Measurements from ENCODE around the gene ZXDB.
"Not testable (repeated sequence)": the region's sequence is repeated elsewhere in the genome, so short reads cannot be mapped to it uniquely, and the experiment has no call there.

The ZXDB gene

DNA sequence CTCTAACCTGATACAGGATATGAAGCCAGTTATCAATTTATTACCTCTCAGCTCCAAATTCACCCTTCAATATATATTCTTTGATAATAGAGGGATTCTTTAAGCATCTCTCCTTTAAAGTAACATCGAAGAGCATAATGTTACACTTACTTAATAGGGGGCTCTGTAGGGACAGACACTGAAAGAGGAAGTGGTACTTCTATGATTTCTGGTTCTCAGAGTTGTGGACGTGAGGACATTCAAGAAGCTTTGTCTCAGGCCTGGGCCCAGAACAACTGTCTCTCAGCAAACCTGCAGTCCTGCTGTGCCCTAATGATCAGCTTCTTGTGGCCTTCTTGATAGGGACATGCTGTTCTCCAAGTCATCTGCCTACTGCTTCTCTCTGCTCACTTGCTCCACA is 4.2 kb upstream of the ZXDB start:
- DNase-seq (ENCODE audit: low read depth), result no peak
- TF ChIP-seq, protein P1, sequence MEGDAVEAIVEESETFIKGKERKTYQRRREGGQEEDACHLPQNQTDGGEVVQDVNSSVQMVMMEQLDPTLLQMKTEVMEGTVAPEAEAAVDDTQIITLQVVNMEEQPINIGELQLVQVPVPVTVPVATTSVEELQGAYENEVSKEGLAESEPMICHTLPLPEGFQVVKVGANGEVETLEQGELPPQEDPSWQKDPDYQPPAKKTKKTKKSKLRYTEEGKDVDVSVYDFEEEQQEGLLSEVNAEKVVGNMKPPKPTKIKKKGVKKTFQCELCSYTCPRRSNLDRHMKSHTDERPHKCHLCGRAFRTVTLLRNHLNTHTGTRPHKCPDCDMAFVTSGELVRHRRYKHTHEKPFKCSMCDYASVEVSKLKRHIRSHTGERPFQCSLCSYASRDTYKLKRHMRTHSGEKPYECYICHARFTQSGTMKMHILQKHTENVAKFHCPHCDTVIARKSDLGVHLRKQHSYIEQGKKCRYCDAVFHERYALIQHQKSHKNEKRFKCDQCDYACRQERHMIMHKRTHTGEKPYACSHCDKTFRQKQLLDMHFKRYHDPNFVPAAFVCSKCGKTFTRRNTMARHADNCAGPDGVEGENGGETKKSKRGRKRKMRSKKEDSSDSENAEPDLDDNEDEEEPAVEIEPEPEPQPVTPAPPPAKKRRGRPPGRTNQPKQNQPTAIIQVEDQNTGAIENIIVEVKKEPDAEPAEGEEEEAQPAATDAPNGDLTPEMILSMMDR (conservative IDR thresholded peaks at IDR 0.05; ENCODE audit: low read depth, low read length), result no peak
- H3K4me3 ChIP-seq (ENCODE audit: low read length), result no peak overlapping the region

DNA sequence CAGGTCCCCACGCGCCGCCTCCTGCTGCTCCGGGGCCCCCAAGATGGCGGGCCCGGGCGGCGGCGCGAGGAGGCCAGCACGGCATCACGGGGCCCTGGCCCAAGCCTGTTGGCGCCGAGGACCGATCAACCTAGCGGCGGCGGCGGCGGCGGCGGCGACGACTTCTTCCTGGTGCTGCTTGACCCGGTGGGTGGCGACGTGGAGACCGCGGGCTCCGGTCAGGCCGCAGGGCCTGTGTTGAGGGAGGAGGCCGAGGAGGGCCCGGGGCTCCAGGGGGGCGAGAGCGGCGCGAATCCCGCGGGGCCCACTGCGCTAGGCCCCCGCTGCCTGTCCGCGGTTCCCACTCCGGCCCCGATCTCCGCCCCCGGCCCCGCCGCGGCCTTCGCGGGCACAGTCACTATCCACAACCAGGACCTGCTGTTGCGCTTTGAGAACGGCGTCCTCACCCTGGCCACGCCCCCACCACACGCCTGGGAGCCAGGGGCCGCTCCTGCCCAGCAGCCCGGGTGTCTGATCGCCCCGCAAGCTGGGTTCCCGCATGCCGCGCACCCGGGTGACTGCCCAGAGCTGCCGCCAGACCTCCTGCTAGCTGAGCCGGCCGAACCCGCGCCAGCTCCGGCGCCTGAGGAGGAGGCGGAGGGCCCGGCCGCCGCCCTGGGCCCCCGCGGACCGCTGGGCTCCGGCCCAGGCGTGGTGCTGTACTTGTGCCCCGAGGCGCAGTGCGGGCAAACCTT is 516 bp downstream of the ZXDB start:
- DNase-seq (ENCODE audit: low read depth), result not testable (repeated sequence)
- H3K4me3 ChIP-seq (ENCODE audit: low read length), result peak overlapping the region; percentile 29

DNA sequence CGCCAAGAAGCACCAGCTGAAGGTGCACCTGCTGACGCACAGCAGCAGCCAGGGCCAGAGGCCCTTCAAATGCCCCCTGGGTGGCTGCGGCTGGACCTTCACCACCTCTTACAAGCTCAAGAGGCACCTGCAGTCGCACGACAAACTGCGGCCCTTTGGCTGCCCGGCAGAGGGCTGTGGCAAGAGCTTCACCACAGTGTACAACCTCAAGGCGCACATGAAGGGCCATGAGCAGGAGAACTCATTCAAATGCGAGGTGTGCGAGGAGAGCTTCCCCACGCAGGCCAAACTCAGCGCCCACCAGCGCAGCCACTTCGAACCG is 1.0 kb downstream of the ZXDB start:
- DNase-seq (ENCODE audit: low read depth), result not testable (repeated sequence)
- H3K4me3 ChIP-seq (ENCODE audit: low read length), result peak overlapping the region; percentile 29
- TF ChIP-seq, protein P1 (conservative IDR thresholded peaks at IDR 0.05; ENCODE audit: low read depth, low read length), result peak; percentile 21

GRCh38 chrX:57595381-57595811 is 3.6 kb downstream of the ZXDB start:
- TF ChIP-seq, protein P1 (conservative IDR thresholded peaks at IDR 0.05; ENCODE audit: low read depth, low read length), result no peak
- no peak overlapping the region for H3K4me3 ChIP-seq (ENCODE audit: low read length)
- peak; percentile 28 for DNase-seq (ENCODE audit: low read depth)

DNA sequence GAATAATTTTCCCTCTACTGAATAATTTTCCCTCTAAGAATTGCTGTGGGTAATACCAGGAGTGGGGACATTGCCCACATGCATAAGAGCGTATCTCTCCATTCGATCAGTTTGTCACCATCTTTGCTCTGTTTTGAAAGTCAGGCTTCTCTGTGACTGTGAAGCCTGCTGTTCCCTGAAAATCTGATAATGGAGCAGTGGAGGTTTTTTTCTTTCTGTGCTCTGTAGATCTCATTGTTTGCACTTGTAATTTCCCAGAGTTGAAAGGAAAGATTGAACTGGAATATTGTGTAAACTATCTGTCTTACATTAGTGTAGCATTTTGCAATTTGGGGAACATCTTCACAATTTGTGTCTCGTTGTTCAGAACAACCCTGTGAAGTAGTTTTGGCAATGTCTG is 4.3 kb downstream of the ZXDB start:
- TF ChIP-seq, protein P1 (conservative IDR thresholded peaks at IDR 0.05; ENCODE audit: low read depth, low read length), result no peak
- no peak for DNase-seq (ENCODE audit: low read depth)
- H3K4me3 ChIP-seq (ENCODE audit: low read length), result no peak overlapping the region

DNA sequence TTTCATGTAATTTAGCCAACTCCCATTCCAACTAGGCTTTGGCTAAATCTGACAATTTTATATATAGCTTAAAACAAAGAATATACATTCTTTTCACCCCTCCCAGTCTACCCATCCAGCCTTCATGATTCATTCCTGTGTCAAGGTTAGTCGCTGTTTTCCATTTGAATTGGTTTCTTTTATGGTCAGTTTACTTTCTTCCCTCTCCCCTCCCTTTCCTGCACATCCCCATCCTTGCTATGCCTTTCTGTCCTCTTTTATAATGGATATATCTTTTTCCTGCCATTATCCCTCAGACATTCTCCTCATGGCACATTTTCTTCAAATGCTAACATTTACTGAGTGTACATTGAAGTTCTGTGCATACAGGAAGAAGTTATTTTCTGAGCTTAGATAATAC is 4.7 kb downstream of the ZXDB start:
- H3K4me3 ChIP-seq (ENCODE audit: low read length), result no peak overlapping the region
- no peak for DNase-seq (ENCODE audit: low read depth)
- TF ChIP-seq, protein P1 (conservative IDR thresholded peaks at IDR 0.05; ENCODE audit: low read depth, low read length), result no peak

- TF ChIP-seq, protein P1 (conservative IDR thresholded peaks at IDR 0.05; ENCODE audit: low read depth, low read length), result no peak
- no peak for DNase-seq (ENCODE audit: low read depth)
- peak overlapping the region; percentile 9 for H3K4me3 ChIP-seq (ENCODE audit: low read length)
Observed at GRCh38 chrX:57607295-57608187, 15.7 kb downstream of the ZXDB start.

GRCh38 chrX:57613351-57613750 is 21.5 kb downstream of the ZXDB start:
- H3K4me3 ChIP-seq (ENCODE audit: low read length); DNase-seq (ENCODE audit: low read depth): not testable (repeated sequence)

DNA sequence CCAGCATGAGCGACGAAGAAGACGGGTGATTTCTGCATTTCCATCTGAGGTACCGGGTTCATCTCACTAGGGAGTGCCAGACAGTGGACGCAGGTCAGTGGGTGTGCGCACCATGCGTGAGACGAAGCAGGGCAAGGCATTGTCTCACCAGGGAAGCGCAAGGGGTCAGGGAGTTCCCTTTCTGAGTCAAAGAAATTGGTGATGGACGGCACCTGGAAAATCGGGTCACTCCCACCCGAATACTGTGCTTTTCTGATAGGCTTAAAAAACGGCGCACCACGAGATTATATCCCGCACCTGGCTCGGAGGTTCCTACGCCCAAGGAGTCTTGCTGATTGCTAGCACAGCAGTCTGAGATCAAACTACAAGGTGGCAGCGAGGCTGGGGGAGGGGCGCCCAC is 37.6 kb downstream of the ZXDB start:
- DNase-seq (ENCODE audit: low read depth); H3K4me3 ChIP-seq (ENCODE audit: low read length): not testable (repeated sequence)
